Endothelial cell of umbilical vein (primary cell): ENCODE measurements around the gene PI3.

Source experiments
- EZH2 ChIP-seq: IDR thresholded peaks from 2 replicates; pipeline ENCODE4 v1.6.1; 2012; ENCODE audit warnings: borderline replicate concordance, low read depth, mild to moderate bottlenecking, moderate library complexity, low read length, inconsistent platforms; ENCODE audit not compliant: severe bottlenecking
- JUN ChIP-seq: IDR thresholded peaks from 2 replicates; pipeline ENCODE4 v1.6.1; 2011; ENCODE audit warnings: borderline replicate concordance, low read depth; ENCODE audit not compliant: insufficient read length, insufficient read depth
- POLR2A ChIP-seq: IDR thresholded peaks from 2 replicates; pipeline ENCODE4 v1.6.1; 2012; ENCODE audit warnings: low read depth, mild to moderate bottlenecking, control low read depth, low read length
- TF ChIP-seq, protein P1 (sequence below), 2 donors: IDR thresholded peaks; 1 replicate in 1 of 2; 2 replicates in 1 of 2; pipeline ENCODE4 v1.5.1; 2011; ENCODE audit warnings: low read length in 2 of 2, mild to moderate bottlenecking in 2 of 2, moderate library complexity in 2 of 2, control low read depth in 1 of 2, inconsistent platforms in 1 of 2, low read depth in 1 of 2; ENCODE audit not compliant: insufficient read depth in 1 of 2; ENCODE audit errors: extremely low read depth in 1 of 2

GRCh38 chr20:45218124-45218523 lies 43.4 kb downstream of the PI3 start:
- TF ChIP-seq EZH2 (no peak), POLR2A (no peak), JUN (no peak)
- TF ChIP-seq, protein P1, sequence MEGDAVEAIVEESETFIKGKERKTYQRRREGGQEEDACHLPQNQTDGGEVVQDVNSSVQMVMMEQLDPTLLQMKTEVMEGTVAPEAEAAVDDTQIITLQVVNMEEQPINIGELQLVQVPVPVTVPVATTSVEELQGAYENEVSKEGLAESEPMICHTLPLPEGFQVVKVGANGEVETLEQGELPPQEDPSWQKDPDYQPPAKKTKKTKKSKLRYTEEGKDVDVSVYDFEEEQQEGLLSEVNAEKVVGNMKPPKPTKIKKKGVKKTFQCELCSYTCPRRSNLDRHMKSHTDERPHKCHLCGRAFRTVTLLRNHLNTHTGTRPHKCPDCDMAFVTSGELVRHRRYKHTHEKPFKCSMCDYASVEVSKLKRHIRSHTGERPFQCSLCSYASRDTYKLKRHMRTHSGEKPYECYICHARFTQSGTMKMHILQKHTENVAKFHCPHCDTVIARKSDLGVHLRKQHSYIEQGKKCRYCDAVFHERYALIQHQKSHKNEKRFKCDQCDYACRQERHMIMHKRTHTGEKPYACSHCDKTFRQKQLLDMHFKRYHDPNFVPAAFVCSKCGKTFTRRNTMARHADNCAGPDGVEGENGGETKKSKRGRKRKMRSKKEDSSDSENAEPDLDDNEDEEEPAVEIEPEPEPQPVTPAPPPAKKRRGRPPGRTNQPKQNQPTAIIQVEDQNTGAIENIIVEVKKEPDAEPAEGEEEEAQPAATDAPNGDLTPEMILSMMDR (IDR thresholded peaks at IDR 0.05; ENCODE audit: extremely low read depth in 1 of 2, insufficient read depth in 1 of 2, low read depth in 1 of 2, low read length in 2 of 2): no peak
